H9 (cell line): ENCODE measurements around the gene TMEM269. TPM values are rescaled to one million over a fixed set of nuclear protein-coding genes. Genes with fewer than 3 reads are reported as not detected.

ENCODE experiments used
- DNase-seq: peaks from one replicate; pipeline ENCODE4 v3.0.0-alpha.2; 2017
- H2AFZ ChIP-seq: one replicate; pipeline ENCODE4 v1.6.1; 2013; ENCODE audit warnings: mild to moderate bottlenecking, low read length, control low read depth, moderate library complexity
- H2AK5ac ChIP-seq: 2 replicates; pipeline ENCODE4 v1.6.1; 2013; ENCODE audit warnings: low read length, control low read depth, mixed read lengths; ENCODE audit not compliant: insufficient read length
- H2BK120ac ChIP-seq: one replicate; pipeline ENCODE4 v1.6.1; 2013; ENCODE audit warnings: low read depth, mild to moderate bottlenecking, low read length, control low read depth, inconsistent platforms; ENCODE audit not compliant: poor library complexity, severe bottlenecking
- H2BK12ac ChIP-seq: 2 replicates; pipeline ENCODE4 v1.6.1; 2013; ENCODE audit warnings: low read length, control low read depth, mixed read lengths, low read depth; ENCODE audit not compliant: insufficient read length
- H2BK15ac ChIP-seq: 2 replicates; pipeline ENCODE4 v1.6.1; 2013; ENCODE audit warnings: low read depth, low read length, control low read depth
- H2BK20ac ChIP-seq: one replicate; pipeline ENCODE4 v1.6.1; 2013; ENCODE audit warnings: low read depth, mild to moderate bottlenecking, low read length, control low read depth, inconsistent platforms; ENCODE audit not compliant: poor library complexity, severe bottlenecking
- H2BK5ac ChIP-seq: 2 replicates; pipeline ENCODE4 v1.6.1; 2013; ENCODE audit warnings: low read length, control low read depth, mixed read lengths; ENCODE audit not compliant: insufficient read length
- H3K14ac ChIP-seq: 2 replicates; pipeline ENCODE4 v1.6.1; 2013; ENCODE audit warnings: low read length, control low read depth; ENCODE audit not compliant: insufficient read depth
- H3K18ac ChIP-seq: 2 replicates; pipeline ENCODE4 v1.6.1; 2013; ENCODE audit warnings: low read depth, mild to moderate bottlenecking, mixed read lengths, low read length, control low read depth; ENCODE audit not compliant: insufficient read length
- H3K23ac ChIP-seq: 2 replicates; pipeline ENCODE4 v1.6.1; 2013; ENCODE audit warnings: low read length, control low read depth, mixed read lengths, low read depth; ENCODE audit not compliant: insufficient read length
- H3K23me2 ChIP-seq: 2 replicates; pipeline ENCODE4 v1.6.1; 2013; ENCODE audit warnings: low read depth, mild to moderate bottlenecking, mixed read lengths, low read length, control low read depth; ENCODE audit not compliant: insufficient read length, poor library complexity, severe bottlenecking
- H3K27ac ChIP-seq: 2 replicates; pipeline ENCODE4 v1.5.1; 2013; ENCODE audit warnings: low read length, control low read depth, mixed read lengths, low read depth; ENCODE audit not compliant: insufficient read length
- H3K27me3 ChIP-seq: 2 replicates; pipeline ENCODE4 v1.6.1; 2013; ENCODE audit warnings: low read length, control low read depth, inconsistent platforms; ENCODE audit not compliant: insufficient read depth
- H3K4ac ChIP-seq: 2 replicates; pipeline ENCODE4 v1.6.1; 2013; ENCODE audit warnings: low read depth, mild to moderate bottlenecking, control low read depth, inconsistent platforms, low read length, moderate library complexity
- H3K4me1 ChIP-seq: 2 replicates; pipeline ENCODE4 v1.6.1; 2013; ENCODE audit warnings: low read length, control low read depth, inconsistent platforms; ENCODE audit not compliant: insufficient read depth
- H3K4me2 ChIP-seq: 2 replicates; pipeline ENCODE4 v1.6.1; 2013; ENCODE audit warnings: low read length, control low read depth, mixed read lengths; ENCODE audit not compliant: insufficient read length, insufficient read depth
- H3K56ac ChIP-seq: 2 replicates; pipeline ENCODE4 v1.6.1; 2013; ENCODE audit warnings: low read depth, mild to moderate bottlenecking, mixed read lengths, low read length, control low read depth; ENCODE audit not compliant: insufficient read length
- H3K79me1 ChIP-seq: 2 replicates; pipeline ENCODE4 v1.6.1; 2013; ENCODE audit warnings: low read depth, mild to moderate bottlenecking, moderate library complexity, low read length, control low read depth, inconsistent platforms; ENCODE audit not compliant: insufficient read depth, poor library complexity, severe bottlenecking
- H3K79me2 ChIP-seq: 2 replicates; pipeline ENCODE4 v1.6.1; 2013; ENCODE audit warnings: low read length, control low read depth, inconsistent platforms; ENCODE audit not compliant: insufficient read depth
- H3K9ac ChIP-seq: 2 replicates; pipeline ENCODE4 v1.6.1; 2013; ENCODE audit warnings: low read length, control low read depth, mixed read lengths; ENCODE audit not compliant: insufficient read length; ENCODE audit errors: extremely low read depth
- H3K9me3 ChIP-seq: one replicate; pipeline ENCODE4 v1.6.1; 2013; ENCODE audit warnings: low read depth, low read length, inconsistent platforms; ENCODE audit not compliant: control insufficient read depth
- H3T11ph ChIP-seq: one replicate; pipeline ENCODE4 v1.6.1; 2013; ENCODE audit warnings: mild to moderate bottlenecking, low read length, control low read depth, inconsistent platforms
- H4K20me1 ChIP-seq: one replicate; pipeline ENCODE4 v1.6.1; 2013; ENCODE audit not compliant: control insufficient read depth, insufficient read length, insufficient read depth
- H4K5ac ChIP-seq: 2 replicates; pipeline ENCODE4 v1.6.1; 2013; ENCODE audit warnings: low read depth, mild to moderate bottlenecking, mixed read lengths, low read length, control low read depth; ENCODE audit not compliant: insufficient read length
- H4K8ac ChIP-seq: replicated peaks from 2 replicates; pipeline ENCODE4 v1.6.1; 2013; ENCODE audit warnings: low read length, control low read depth, mixed read lengths, low read depth; ENCODE audit not compliant: insufficient read length
- H4K91ac ChIP-seq: 2 replicates; pipeline ENCODE4 v1.6.1; 2013; ENCODE audit warnings: low read depth, mild to moderate bottlenecking, moderate library complexity, mixed read lengths, low read length, control low read depth; ENCODE audit not compliant: insufficient read length
- H3K27ac Mint-ChIP-seq, 3 experiments: 2 replicates in 2 of 3; 3 replicates in 1 of 3; pipeline ENCODE4 v1.8.0; 2020 to 2021; ENCODE audit warnings: mixed read lengths in 3 of 3, mild to moderate bottlenecking in 1 of 3, moderate library complexity in 1 of 3
- H3K27me3 Mint-ChIP-seq: 2 replicates; pipeline ENCODE4 v1.8.0; 2021; ENCODE audit warnings: low read depth, mild to moderate bottlenecking, moderate library complexity, mixed read lengths
- H3K36me3 Mint-ChIP-seq, 3 experiments: 2 replicates in 2 of 3; 3 replicates in 1 of 3; pipeline ENCODE4 v1.8.0; 2020 to 2021; ENCODE audit warnings: low read depth in 3 of 3, mixed read lengths in 3 of 3; ENCODE audit not compliant: insufficient read depth in 1 of 3
- H3K4me1 Mint-ChIP-seq, 2 experiments: 2 replicates each; pipeline ENCODE4 v1.8.0; 2020; ENCODE audit warnings: mixed read lengths in 2 of 2
- H3K4me3 Mint-ChIP-seq, 2 experiments: 2 replicates in 1 of 2; 3 replicates in 1 of 2; pipeline ENCODE4 v1.8.0; 2020 to 2021; ENCODE audit warnings: mild to moderate bottlenecking in 2 of 2, mixed read lengths in 2 of 2, moderate library complexity in 1 of 2
- H3K9me3 Mint-ChIP-seq, 2 experiments: 2 replicates in 1 of 2; 3 replicates in 1 of 2; pipeline ENCODE4 v1.8.0; 2020; ENCODE audit warnings: mild to moderate bottlenecking in 2 of 2, mixed read lengths in 2 of 2, moderate library complexity in 1 of 2
- WGBS: extraction: QIAGEN DNeasy Blood & Tissue Kit; methylation state at CpG from one replicate; pipeline ENCODE4 v1.1.7; 2013; ENCODE audit warnings: missing lambda C conversion rate, low lambda C conversion rate, mixed read lengths; ENCODE audit not compliant: insufficient read length; ENCODE audit errors: extremely low coverage; 5-methylcytosine and 5-hydroxymethylcytosine counted together
- total RNA-seq: library from RNA; stranded (reverse); gene quantifications from 2 replicates; pipeline ENCODE4 v1.2.1, GENCODE V29; 2021
- TF ChIP-seq, protein P1 (sequence below): fragments of 200-600 bp; sonication (generic); conservative IDR thresholded peaks from 3 replicates; pipeline ENCODE4 v1.8.0; 2021; ENCODE audit warnings: antibody characterized with exemption, mild to moderate bottlenecking

The TMEM269 gene
- total RNA-seq, 1 experiment from 2014 or later = 0.17 TPM

DNA sequence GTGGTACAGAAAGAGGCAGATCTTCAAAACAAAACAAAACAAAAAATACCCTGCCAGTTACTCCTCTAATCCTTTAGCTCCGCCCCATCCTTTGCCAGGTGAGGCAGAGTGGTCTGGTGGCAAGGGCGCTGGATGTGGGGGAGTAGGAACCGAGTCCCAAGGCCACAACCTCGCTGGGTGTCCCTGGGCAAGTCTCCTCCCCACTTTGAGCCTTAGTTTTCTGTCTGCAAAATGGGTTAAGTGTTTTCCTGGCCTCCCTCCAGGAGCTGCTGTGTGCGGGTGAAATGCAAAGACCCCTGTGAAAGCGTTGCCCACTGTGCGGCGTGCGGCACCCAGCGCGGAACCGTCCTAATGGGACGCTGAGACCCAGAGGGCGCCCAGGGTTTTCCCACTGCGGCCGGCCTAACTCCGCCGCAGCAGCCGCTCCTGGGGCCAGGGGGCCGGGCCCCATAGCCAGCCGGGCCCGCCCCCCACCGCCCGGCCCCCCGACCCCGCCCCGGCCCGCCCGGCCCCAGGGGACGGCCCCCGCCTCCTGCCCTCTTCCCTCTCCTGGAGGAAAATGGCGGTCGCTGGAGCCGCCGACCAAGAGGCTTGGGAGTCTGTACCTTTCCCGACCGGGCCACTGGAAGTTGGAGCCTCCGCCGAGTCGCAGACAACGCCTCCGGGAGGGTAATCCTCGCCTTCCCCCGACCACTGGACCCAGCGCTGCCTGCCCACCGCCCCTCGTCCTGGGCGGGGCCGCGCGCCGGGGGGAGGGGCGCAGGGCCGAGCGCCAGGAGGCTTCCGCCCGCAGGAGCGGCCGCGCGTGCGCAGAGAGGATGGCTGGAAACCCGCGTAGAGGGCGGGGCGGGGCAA lies 32.0 kb downstream of the TMEM269 start, which contains the start of the genes ERMAP and SVBP:
Gene ERMAP (plus strand): TSS at position 538 of the 855 bp plus-strand sequence. CDS start 13,327 bp downstream, outside the sequence.
Gene SVBP (minus strand): TSS at position 813 of the 855 bp plus-strand sequence. CDS start 853 bp downstream, outside the sequence.
- Histone ChIP-seq H2AFZ (peak within 1 kb of the TSS; percentile 56), H2BK15ac (no peak within 1 kb of the TSS), H3K18ac (peak within 1 kb of the TSS; percentile 92), H3K27ac (peak within 1 kb of the TSS; percentile 64), H4K20me1 (no peaks in the 10 kb centered on the region), H3K79me2 (no peaks in the 10 kb centered on the region), H4K5ac (no peak within 1 kb of the TSS), H3K79me1 (no peaks in the 10 kb centered on the region), H3K4ac (no peak within 1 kb of the TSS), H4K91ac (no peak within 1 kb of the TSS), H3K9ac (peak within 1 kb of the TSS; percentile 74), H3T11ph (no peak within 1 kb of the TSS), H3K23me2 (peaks cover 9% of the 10 kb centered on the region), H3K23ac (no peak within 1 kb of the TSS), H3K14ac (peak within 1 kb of the TSS; percentile 96), H4K8ac (no peak within 1 kb of the TSS), H2BK5ac (no peak within 1 kb of the TSS), H3K56ac (no peak within 1 kb of the TSS), H2AK5ac (no peak within 1 kb of the TSS), H2BK12ac (no peak within 1 kb of the TSS), H2BK20ac (no peak within 1 kb of the TSS), H3K4me2 (peak within 1 kb of the TSS; percentile 80), H2BK120ac (no peak within 1 kb of the TSS), H3K9me3 (no peaks in the 10 kb centered on the region), H3K27me3 (no peaks in the 10 kb centered on the region), H3K4me1 (no peaks in the 10 kb centered on the region)
- Mint-ChIP-seq H3K36me3 (peaks cover 0 to 17% (median 9%) of the 10 kb centered on the region in 3 experiments; a peak in 5 of 7 replicates), H3K4me3 (peak within 1 kb of the TSS; percentile 71 to 84), H3K27me3 (no peaks in the 10 kb centered on the region), H3K4me1 (peaks cover 18 to 25% of the 10 kb centered on the region in 2 experiments), H3K27ac (peak within 1 kb of the TSS; percentile 94 to 95 (median 94)), H3K9me3 (no peaks in the 10 kb centered on the region)
- DNase-seq = peak; percentile 92
- TF ChIP-seq, protein P1, sequence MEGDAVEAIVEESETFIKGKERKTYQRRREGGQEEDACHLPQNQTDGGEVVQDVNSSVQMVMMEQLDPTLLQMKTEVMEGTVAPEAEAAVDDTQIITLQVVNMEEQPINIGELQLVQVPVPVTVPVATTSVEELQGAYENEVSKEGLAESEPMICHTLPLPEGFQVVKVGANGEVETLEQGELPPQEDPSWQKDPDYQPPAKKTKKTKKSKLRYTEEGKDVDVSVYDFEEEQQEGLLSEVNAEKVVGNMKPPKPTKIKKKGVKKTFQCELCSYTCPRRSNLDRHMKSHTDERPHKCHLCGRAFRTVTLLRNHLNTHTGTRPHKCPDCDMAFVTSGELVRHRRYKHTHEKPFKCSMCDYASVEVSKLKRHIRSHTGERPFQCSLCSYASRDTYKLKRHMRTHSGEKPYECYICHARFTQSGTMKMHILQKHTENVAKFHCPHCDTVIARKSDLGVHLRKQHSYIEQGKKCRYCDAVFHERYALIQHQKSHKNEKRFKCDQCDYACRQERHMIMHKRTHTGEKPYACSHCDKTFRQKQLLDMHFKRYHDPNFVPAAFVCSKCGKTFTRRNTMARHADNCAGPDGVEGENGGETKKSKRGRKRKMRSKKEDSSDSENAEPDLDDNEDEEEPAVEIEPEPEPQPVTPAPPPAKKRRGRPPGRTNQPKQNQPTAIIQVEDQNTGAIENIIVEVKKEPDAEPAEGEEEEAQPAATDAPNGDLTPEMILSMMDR = no peak
- no CpG with 5 or more reads among the region's 66 CpGs for WGBS
